Stimulated activated CD8-positive, alpha-beta memory T cell treated with anti-CD3 and anti-CD28 coated beads, Interleukin-12 subunit alpha, Interleukin-12 subunit beta, amount 100 ng/mL, for 24 hours (primary cell): ENCODE data around the gene FILIP1L.

Experiments
- DNase-seq: peaks from one replicate; pipeline ENCODE4 v3.0.0-alpha.2; 2020; ENCODE audit errors: extremely low read depth

Gene FILIP1L

DNA sequence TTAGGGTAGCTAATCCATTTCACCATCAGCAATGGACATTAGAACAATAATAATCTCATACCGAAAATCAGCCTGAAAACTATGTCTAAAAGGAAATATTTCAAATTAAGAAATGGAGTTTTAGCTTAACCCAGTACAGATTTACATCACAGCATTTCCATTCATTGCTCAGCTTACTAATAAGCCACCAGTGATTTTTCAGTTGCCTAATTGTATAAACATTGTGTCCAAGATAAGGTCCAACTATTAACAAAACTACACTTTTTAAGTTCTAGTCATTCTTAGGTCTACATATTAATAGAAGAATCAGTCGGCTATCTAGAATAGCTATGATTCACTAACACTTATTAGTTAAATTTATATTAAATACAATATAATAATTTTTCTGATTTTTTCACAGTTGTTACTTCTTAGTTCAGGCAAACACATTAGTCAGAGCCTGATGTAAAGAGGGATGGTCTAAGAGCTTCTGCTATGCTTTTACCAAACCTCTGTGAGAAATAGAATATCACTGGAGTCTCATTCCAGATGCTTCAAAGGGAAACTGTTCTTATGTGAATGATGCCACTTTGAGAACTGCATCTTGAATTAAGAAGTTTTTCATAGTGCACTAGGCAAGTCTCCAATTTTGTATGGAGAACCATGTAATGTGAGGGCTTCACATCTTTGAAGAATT is 222.6 kb downstream of the FILIP1L start:
- no peak for DNase-seq

DNA sequence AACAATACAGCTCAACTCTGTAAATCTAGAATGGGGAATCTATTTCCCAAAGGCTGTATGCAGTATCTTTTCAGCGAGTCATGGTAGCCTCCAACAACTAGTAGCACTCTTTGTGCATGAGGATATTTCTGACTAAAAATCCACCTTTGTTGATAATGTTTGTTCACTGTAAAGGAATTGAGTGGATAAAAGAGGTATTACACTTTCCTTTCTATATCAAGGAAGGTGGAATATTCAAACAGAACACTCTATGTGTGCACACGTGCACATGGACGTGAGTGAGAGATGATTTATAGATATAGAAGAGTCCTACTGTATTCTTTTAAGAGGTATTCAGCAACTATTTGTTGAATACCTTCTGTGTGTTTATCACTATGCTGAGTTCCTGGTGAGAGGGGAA is 228.4 kb downstream of the FILIP1L start:
- DNase-seq = no peak

DNA sequence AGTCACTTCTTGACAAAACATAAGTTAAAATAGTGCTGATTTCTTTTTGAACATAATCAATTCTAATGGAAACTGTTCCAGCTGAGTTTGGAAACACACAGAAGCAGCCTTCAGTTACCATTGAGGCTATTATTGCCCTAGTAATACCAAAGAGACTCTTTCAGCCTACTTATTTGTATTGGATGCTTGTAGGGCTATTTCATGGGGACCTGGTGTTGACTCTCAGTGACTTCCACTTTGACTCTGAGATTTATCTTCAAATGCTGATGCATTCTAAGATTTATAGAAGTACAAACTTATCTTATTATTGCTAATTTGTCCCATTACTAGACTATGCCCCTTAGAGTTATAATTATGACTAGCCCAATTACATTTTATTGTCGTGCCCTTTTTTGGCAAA is 229.2 kb downstream of the FILIP1L start:
- no peak for DNase-seq

DNA sequence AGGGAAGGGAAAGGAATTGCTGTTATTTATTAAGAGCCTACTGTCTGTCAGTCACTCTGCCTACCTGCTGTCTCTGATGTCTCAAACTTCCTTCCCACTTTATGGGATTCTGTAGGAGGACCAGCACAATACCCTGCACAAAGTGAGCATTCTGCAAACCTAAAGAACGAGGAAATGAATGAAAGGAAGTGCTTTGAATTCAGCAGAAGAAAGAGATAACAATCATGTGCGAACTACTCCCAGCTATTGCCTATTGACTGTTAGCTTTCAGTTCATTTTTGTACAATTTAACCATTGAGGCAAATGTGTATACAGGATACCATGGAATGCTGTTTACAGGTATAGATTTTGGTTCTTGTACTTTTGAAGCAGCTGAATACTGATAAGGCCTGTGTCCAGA is 229.8 kb downstream of the FILIP1L start:
- no peak for DNase-seq

DNA sequence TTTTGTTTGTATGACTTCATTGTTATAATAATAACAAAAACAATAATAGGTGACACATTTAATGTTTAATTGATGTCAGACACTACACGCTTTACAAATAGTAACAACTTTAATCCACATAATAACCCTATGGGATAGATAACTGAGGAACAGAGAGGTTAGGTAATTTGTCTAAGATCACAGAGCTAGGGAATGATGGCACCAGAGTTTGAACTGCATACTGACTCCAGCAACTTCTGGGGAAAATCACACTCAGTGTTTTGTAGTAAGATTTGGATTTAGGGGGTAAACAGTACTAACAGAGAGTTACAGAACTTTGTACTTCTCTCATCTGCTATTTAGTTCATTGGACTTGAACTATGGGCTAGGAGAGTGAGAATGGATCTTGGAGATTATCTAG is 230.6 kb downstream of the FILIP1L start:
- DNase-seq = no peak

DNA sequence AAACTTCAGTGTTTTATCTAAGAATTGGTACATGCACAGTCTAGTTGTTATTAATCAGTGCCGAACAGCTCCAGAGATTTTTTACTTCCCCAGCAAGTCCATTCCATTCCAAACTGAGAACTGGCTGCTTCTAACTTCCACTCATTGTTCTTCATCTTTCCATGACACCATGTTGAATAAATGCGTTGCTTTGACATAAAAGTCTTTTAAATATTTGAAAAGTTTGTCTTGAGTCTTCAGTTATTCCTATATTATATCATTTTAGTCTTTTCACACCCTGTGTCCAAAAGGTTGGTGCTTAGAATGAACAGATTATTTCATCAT is 231.2 kb downstream of the FILIP1L start:
- DNase-seq = no peak

DNA sequence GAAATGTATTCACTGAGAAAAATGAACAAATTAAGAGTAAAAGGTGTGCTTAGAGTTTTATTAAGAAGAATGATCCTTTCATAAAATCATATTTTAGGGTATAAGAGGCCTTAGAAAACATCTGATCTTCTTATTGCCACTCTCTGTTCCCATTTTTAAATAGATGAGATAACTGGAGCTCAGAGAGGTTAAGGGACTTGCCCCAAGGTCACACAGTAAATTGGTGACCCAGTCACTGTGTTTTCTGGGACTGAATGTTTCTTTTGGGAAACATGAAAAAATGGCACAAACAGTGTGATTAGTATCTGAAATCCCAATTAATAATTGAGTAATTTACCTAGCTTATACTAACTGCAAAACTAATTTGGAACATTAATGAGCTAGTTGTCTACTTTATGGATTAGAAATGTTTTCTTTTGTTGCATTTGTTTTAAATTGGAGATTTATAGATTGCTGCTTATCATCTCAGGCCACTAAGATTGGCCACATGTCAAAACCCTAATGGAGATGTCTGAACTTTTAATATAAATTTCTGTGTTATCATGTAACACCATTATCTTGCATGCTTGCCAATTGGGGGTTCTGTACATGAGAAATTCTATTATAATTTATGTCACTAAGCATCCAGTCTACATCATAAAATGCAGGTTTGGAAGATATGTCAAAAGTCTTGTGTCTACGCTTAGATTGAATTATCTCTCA is 231.7 kb downstream of the FILIP1L start:
- DNase-seq = no peak

DNA sequence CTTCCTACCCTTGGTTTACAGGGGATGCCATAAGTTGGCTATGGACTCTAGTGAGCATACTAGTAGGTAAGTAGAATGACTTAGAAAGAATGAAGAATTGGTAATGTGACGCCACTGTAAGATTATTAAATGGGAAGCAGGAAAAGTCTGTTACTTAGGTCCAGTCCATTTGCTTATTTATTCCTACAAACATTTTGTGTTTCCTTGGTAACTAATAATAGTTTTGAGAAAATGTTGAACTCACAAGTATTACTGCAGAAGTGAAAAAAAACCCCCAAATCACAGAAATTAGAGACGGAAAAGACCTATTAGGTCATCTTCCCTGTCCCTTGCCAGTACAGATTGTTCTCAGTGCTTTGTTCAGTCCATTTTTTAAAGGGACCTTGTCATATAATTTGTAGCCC is 233.2 kb downstream of the FILIP1L start:
- no peak for DNase-seq

DNA sequence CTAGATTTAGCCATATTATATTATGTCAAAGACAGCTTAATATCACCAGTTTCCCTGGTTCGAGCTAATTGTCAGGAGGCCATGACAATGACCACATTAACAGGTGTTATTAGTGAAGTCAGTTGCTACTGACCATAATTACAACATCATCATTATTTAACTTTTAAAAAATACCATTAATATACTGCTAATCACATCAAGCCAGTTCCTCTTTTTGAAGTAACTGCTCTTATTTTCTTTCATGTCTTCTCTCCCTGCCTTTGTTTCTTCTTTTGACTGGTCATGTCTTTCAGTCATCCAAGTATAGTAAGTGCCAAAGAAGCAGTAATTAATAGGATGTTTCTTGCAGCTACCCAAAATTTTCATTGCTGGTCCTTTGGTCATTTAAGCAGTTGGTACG is 235.0 kb downstream of the FILIP1L start:
- no peak for DNase-seq

DNA sequence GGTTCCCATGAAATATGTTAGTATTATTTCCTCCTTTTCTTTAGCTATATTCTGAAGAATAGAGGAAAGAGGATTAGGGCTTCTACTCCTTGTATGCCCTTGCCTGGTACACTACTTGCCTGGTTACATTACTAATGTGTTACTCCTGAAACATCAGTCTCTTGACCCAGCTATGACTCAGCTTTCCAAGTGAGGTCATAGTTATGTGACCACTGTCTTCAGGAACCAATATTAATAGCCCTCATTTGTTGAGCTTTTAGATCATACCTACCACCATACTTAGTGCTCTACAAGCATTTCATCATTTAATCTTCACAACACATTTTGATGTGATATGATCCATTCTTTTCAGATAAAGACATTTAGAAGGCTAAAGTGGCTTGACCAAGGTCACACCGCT is 236.3 kb downstream of the FILIP1L start:
- DNase-seq = no peak

DNA sequence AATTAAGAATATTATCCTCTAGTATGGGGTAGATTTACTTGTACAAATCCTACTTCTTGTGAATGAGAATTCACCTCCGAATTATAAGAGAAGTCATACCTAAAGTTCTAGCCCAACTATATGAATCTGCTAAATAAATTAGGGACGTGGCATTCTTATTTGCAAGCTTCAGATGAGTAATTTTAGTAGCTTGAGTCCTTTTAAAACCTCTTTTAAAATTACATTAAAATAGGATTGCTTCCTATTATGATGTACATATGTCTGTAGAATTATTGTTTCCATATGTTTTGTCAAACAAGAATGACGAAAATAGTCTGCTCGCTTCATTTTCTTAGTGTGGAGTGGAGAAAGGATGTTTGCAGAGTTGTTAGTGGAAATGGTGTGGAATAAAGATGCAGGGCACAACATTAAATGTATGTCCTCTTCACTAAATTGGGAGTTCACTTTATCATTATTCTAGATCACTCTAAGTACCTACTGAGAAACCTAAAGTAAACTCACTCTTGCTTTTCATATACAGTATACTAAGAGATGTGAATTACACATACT is 237.2 kb downstream of the FILIP1L start:
- no peak for DNase-seq

DNA sequence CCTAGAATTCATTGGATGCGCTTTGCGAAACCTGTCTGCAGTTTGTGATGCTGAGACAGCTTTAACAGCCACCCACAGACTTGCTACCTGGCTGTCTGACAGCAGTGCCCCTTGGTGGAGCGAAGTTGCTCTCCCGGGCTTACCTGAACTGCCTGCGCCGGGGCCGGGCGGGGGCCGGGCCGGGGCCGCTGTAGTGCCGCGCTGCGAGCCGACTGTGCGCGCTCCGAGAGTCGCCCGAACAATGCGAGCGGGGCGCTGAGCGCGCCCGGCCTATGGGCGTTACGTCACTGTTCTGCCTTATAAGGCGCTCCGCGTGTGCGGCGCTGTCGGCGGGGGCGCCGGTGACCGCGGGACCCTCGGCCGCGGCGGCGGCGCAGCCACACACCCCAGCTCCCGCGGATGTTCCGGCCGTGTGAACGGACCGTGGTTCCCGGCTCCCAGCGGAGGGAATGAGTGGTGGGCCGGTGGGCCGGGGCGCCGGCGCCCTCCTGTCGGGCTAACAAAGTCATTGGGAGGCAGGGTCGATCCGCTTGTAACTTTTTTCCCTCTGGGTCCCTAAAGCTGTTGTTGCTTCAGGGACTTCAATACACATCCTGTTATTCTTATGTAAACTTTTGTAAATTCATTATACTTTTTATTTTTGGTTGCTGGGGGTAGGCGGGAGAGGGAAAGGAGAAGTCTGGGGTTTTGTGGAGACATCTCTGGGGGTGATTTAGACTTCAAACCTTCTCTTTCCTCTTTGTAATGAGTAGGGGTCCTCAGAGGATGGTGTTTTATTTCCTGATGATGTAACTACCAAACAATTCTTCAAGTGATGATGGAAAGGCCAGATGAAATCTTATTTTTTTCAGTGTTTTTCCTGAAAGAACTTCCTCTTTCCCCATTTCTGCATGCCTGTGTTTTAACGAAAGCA is 238.1 kb downstream of the FILIP1L start:
- peak; percentile 12 for DNase-seq

DNA sequence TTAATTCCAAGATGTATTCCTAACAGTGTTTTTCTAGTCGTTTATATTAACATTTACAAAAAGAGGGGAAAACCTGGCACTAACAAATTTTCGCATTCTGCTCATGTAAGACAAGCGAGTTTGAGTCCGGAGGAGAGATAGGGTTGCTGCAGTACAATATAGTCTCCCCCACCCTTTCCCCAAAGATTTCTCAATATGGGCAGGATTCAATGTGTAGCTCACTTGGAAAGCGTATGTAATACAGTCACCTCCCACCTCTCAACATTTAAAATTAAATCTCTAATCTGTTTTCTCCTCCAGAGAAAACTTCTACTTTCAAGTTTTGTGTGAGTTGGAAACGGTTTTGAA is 238.7 kb downstream of the FILIP1L start:
- no peak for DNase-seq

DNA sequence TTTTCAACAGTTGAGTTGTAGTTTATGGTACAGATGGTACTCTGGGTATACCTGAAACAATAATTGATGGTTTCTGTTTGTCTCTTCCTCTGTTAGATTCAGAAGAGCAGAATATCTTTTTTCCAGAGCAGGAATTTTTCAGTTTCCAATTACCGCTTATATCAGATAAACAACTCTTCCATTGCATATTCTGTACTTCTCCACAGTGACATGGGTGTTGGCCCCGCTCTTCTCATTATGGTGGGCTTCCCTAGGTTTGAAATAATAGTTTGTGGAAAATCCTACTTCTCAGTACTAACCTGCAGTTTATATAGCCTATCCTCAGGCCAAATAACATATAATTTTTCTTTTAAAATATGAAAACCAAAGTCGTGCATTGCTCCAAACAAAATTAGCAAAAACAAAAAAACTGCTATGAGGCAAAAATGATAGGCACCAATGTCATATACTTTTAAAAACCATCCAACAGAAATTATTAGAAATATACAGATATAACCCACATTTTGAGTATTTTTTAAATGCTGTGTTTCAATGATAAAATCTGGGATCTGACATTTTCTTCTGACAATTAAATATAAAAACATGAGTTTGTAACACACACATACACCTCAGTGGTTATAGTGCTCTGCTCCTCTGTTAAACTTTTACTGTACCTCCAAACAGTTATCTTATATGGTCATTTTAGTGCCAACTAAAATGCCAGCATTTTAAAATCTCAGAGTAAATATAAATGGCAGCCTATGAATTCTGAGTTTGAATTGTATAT is 239.9 kb downstream of the FILIP1L start:
- DNase-seq = no peak

DNA sequence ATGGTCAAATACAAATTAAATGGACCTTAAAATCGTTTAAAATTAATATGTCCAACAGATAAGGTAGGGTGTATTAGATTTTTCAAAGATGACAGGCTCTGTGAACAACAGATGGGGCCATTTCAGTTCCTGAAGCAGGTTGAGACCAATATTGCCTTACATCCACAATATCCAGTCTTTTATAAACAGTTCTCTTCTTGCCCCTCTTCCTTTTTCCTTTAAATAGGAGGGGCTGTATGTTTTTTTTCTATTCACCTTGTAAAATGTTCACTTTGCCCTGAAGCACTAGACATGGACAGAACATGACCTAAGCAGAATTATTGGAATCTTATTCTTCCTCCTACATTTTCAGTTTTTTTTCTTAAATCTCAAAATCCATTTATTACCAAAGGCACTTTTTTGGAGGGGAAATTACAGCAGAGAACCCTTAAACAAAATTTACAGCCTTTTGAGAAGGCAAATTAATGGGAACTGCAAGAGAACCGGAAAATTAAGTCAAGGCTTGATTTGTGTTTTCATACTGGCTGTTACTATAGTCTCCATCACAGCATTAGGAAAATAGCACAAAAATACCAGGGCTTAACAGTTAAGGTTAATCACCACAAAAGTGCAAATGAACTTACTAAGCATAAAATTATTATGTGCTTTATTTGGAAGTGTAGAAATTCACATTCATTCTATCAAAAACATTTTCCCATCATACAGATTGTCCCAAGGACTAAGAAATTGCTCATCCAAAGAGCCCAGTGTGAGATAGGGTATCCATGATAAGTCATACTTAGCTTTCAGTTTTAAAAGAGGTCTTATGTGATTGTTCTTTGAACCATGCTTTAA is 240.8 kb downstream of the FILIP1L start:
- no peak for DNase-seq

DNA sequence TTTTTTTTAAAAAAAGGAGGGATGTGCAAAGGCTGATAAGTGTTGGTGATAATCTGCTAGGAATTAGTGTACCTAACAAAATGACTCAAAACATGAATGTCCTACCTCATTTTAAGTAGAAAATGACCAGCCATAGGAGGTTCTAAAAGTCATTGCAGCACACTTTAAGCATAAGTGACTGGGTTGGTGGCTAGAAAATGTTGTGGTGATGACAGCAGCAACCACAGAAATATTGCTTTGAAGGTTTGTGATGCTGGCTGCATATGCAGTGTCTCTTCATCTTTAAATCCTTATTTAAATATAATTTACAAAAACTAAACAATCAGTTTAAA is 241.4 kb downstream of the FILIP1L start:
- DNase-seq = no peak

DNA sequence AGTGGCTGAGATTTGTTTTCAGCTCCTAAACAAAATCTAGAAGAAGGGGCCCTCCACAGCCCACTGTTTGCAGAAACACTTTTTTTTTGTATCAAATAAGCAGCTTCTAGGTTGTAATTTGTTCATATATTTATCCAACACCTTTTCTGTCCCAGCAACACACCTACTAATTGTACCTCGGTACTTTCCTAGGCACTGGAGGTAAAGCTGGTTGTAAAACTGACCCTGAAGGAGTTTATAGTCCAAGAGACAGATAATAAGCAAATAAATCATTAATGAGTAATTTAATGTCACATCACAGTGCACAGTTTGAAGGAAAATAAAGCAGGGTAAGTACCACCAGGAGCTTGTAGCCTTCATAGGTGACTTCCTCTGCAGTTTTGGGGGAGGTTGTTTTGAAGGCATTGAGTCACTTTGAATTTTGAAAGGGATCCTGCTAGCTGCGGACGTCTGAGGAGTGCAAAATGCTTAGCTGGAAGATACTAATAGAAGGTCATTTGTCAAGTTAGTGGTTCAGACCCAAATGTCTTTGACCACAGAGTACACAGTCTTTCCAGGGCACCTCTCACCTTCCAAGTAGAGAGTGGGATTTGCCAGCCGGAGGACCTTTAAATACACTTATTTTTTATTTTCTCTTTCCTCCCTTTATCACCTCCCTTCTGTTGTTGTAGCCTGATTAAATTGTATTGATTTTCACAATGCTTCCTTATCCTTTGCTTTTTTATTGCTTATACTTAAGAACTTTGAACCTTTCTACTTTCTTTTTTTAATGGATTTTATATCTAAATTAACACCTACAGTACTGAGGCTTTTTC is 242.9 kb downstream of the FILIP1L start:
- DNase-seq = no peak

DNA sequence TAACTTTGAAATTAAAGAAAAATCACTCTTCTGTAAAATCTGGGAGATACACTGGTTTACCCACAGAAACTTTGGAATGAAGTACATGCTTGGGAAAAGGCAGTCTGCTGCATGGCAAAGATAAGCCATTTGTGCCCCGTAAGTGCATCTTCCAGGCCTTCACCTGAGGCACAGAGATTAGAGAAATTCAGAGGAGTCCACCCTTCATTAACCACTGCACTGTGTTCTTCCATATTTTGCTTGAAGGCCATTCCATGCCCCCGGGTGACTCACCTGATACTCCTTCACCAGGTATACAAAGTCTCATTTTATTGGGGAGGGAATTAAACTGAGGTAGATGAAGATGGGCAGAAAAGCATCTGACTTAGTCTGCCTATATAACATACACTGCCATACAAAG is 243.6 kb downstream of the FILIP1L start:
- no peak for DNase-seq

DNA sequence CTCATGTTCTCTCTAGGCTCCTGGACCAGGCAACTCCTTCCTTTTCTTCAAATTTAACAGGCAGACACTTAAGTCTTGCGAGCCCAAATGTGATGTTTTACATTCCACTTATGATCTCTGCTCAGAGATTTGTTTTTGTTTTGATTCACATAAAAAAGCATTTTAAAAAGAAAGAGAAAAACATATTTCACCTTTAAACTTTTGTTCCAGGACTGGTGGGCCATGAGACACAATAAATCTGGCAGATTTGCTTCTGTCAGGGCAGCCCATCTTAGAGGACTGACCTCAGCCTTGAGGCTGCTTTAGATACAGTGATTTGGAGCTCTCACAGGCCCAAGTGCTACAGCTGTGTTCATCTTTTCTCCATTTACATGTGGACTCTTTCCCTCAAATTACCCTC is 244.7 kb downstream of the FILIP1L start:
- DNase-seq = no peak

DNA sequence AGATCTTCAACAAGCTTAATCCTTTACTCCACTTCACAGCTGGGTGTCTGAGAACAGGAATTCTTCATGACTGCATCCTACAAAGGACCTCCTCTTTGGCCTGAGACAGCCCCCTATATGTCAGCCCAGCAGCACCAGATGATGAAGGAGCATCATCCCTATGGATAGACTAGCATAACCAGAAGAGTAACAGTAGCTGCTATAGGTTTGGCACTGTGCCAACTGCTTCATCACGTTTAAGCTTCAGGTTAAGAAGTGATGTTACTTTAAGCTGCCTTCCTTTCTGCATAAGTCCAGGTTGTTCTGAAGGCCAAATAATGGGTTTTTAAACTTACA is 246.0 kb downstream of the FILIP1L start:
- no peak for DNase-seq
